ENCODE results near the gene GRIK4. TPM values are rescaled to one million over a fixed set of nuclear protein-coding genes. Genes with fewer than 3 reads are reported as not detected.
A peak's percentile ranks its signal among the peaks of the same experiment; 100 is the strongest.

The GRIK4 gene
- total and polyA plus RNA-seq, 2 donors from 2014 or later = 0.25 TPM; not detected in 1

DNA sequence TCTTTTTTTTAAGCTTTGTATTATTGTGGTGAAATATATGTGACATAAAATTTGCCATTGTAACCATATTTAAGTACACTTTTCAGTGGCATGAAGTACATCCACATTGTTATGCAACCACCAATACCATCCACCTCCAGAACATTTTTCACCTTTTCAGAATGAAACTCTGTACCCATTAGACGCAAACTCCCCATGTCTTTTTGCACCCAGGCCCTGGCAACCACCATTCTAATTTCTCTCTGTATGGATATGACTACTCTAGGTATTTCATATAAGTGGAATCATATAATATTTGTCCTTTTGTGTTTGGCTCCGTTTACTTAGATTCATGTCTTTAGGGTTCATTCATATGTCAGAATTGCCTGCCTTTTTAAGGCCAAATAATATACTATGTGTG lies 329.5 kb downstream of the GRIK4 start:
- H3K27me3 ChIP-seq (ENCODE audit: control insufficient read depth, insufficient read depth, low read length) = no peaks in the 10 kb centered on the region
- H3K9me3 ChIP-seq (ENCODE audit: control insufficient read depth in 2 of 3, insufficient read depth in 1 of 3, low read length in 3 of 3) = no peaks in the 10 kb centered on the region
- no peak for FAIRE-seq
- DNase-seq = no peak
- intact Hi-C loops (cut with DNase I) = no loop called here
- TF ChIP-seq, protein P1, sequence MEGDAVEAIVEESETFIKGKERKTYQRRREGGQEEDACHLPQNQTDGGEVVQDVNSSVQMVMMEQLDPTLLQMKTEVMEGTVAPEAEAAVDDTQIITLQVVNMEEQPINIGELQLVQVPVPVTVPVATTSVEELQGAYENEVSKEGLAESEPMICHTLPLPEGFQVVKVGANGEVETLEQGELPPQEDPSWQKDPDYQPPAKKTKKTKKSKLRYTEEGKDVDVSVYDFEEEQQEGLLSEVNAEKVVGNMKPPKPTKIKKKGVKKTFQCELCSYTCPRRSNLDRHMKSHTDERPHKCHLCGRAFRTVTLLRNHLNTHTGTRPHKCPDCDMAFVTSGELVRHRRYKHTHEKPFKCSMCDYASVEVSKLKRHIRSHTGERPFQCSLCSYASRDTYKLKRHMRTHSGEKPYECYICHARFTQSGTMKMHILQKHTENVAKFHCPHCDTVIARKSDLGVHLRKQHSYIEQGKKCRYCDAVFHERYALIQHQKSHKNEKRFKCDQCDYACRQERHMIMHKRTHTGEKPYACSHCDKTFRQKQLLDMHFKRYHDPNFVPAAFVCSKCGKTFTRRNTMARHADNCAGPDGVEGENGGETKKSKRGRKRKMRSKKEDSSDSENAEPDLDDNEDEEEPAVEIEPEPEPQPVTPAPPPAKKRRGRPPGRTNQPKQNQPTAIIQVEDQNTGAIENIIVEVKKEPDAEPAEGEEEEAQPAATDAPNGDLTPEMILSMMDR (IDR thresholded peaks at IDR 0.05; ENCODE audit: borderline replicate concordance, extremely low read depth, insufficient read depth) = no peak
- no peaks in the 10 kb centered on the region for H3K36me3 ChIP-seq (ENCODE audit: control insufficient read depth in 2 of 3, insufficient read depth in 3 of 3, low read length in 3 of 3)
- no peak overlapping the region for H3K4me3 ChIP-seq (ENCODE audit: low read length in 3 of 3)
- no peaks in the 10 kb centered on the region for H3K4me1 ChIP-seq (ENCODE audit: control insufficient read depth in 2 of 3, insufficient read depth in 2 of 3, low read depth in 1 of 3, low read length in 3 of 3)
- H3K9ac ChIP-seq (ENCODE audit: low read length in 3 of 3) = no peak overlapping the region
- H3K27ac ChIP-seq (ENCODE audit: low read depth in 2 of 2, low read length in 2 of 2) = no peak overlapping the region

DNA sequence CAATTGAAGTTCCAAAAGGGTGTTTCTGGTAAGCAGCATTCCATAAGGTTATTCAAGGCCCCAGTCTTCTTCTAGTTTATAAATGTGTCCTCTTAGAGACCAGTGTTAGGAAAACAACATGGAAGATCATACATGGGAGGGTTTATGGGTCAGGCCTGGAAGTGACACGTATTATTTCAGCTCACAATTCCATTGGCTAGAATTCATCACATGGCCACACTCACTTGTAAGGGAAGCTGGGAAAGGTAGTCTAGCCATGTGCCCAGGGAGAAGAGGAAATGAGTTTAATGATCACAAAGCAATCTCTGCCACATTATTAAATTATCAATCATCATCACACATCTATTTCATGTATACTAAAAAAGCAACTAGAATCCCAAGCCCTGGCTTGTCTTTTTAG lies 330.6 kb downstream of the GRIK4 start:
- Histone ChIP-seq H3K27me3 (ENCODE audit: control insufficient read depth, insufficient read depth, low read length) (no peaks in the 10 kb centered on the region), H3K9me3 (ENCODE audit: control insufficient read depth in 2 of 3, insufficient read depth in 1 of 3, low read length in 3 of 3) (no peaks in the 10 kb centered on the region), H3K4me3 (ENCODE audit: low read length in 3 of 3) (no peak overlapping the region), H3K27ac (ENCODE audit: low read depth in 2 of 2, low read length in 2 of 2) (no peak overlapping the region), H3K36me3 (ENCODE audit: control insufficient read depth in 2 of 3, insufficient read depth in 3 of 3, low read length in 3 of 3) (no peaks in the 10 kb centered on the region), H3K4me1 (ENCODE audit: control insufficient read depth in 2 of 3, insufficient read depth in 2 of 3, low read depth in 1 of 3, low read length in 3 of 3) (no peaks in the 10 kb centered on the region), H3K9ac (ENCODE audit: low read length in 3 of 3) (no peak overlapping the region)
- FAIRE-seq (no peak), DNase-seq (no peak)
- intact Hi-C loops (cut with DNase I) = no loop called here
- TF ChIP-seq, protein P1 (IDR thresholded peaks at IDR 0.05; ENCODE audit: borderline replicate concordance, extremely low read depth, insufficient read depth) = no peak

DNA sequence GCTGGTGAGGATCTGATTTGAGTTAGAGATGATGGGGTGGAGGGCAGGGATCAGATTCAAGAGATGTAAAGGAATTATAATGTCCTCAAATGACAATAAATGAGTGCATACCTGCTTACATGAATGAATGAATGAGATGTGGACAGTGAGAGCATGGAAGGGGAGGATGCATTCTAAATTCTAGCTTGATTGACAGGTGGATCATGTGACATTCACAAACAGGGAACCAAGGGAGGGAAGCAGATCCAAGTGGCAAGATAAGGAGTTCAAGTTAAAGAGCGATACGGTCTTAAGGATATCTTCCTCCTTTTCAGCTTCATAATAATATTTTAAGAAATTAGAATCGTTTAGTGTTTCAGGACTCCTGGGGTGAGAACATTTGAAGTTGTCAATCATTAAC lies 341.9 kb downstream of the GRIK4 start:
- DNase-seq = no peak
- Histone ChIP-seq H3K9ac (ENCODE audit: low read length in 3 of 3) (no peak overlapping the region), H3K27ac (ENCODE audit: low read depth in 2 of 2, low read length in 2 of 2) (no peak overlapping the region), H3K9me3 (ENCODE audit: control insufficient read depth in 2 of 3, insufficient read depth in 1 of 3, low read length in 3 of 3) (no peaks in the 10 kb centered on the region), H3K36me3 (ENCODE audit: control insufficient read depth in 2 of 3, insufficient read depth in 3 of 3, low read length in 3 of 3) (no peaks in the 10 kb centered on the region), H3K27me3 (ENCODE audit: control insufficient read depth, insufficient read depth, low read length) (no peaks in the 10 kb centered on the region), H3K4me3 (ENCODE audit: low read length in 3 of 3) (no peak overlapping the region), H3K4me1 (ENCODE audit: control insufficient read depth in 2 of 3, insufficient read depth in 2 of 3, low read depth in 1 of 3, low read length in 3 of 3) (no peaks in the 10 kb centered on the region)
- intact Hi-C loops (cut with DNase I) = no loop called here
- no peak for FAIRE-seq
- TF ChIP-seq, protein P1 (IDR thresholded peaks at IDR 0.05; ENCODE audit: borderline replicate concordance, extremely low read depth, insufficient read depth) = no peak

DNA sequence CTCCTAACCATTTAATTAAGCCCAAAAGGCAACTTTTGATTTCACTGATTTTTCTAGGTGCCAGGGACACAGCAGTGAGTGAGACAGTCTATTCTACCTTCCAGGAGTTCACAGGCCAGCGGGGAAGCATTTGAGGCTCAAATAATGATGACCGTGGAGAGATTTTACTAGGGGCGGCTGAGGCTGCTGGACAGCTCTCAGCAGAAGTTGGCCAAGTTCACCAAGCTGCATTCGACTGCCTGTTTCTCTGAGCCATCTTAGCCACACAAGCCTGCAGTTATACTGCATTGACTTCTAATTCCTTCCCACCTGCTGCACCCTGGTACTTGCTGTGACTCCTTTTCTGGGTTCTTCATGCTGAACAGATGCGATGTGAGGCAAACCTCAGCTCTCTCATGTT lies 343.4 kb downstream of the GRIK4 start:
- H3K27ac ChIP-seq (ENCODE audit: low read depth in 2 of 2, low read length in 2 of 2) = no peak overlapping the region
- TF ChIP-seq, protein P1 (IDR thresholded peaks at IDR 0.05; ENCODE audit: borderline replicate concordance, extremely low read depth, insufficient read depth) = no peak
- no peak for FAIRE-seq
- H3K27me3 ChIP-seq (ENCODE audit: control insufficient read depth, insufficient read depth, low read length) = no peaks in the 10 kb centered on the region
- no peak overlapping the region for H3K9ac ChIP-seq (ENCODE audit: low read length in 3 of 3)
- H3K36me3 ChIP-seq (ENCODE audit: control insufficient read depth in 2 of 3, insufficient read depth in 3 of 3, low read length in 3 of 3) = no peaks in the 10 kb centered on the region
- H3K4me1 ChIP-seq (ENCODE audit: control insufficient read depth in 2 of 3, insufficient read depth in 2 of 3, low read depth in 1 of 3, low read length in 3 of 3) = no peaks in the 10 kb centered on the region
- H3K9me3 ChIP-seq (ENCODE audit: control insufficient read depth in 2 of 3, insufficient read depth in 1 of 3, low read length in 3 of 3) = no peaks in the 10 kb centered on the region
- intact Hi-C loops (cut with DNase I) = no loop called here
- no peak overlapping the region for H3K4me3 ChIP-seq (ENCODE audit: low read length in 3 of 3)
- DNase-seq = peak in 3 of 5 donors; percentile 36 to 39 (median 37)

Measured in kidney (tissue), 14 donors.